ELF-1 (cell line): ENCODE measurements around the gene NPBWR2.

Source experiments
- DNase-seq: peaks from one replicate; pipeline ENCODE4 v3.0.0-alpha.2; 2016; ENCODE audit warnings: low read depth, low spot score

Gene NPBWR2

DNA sequence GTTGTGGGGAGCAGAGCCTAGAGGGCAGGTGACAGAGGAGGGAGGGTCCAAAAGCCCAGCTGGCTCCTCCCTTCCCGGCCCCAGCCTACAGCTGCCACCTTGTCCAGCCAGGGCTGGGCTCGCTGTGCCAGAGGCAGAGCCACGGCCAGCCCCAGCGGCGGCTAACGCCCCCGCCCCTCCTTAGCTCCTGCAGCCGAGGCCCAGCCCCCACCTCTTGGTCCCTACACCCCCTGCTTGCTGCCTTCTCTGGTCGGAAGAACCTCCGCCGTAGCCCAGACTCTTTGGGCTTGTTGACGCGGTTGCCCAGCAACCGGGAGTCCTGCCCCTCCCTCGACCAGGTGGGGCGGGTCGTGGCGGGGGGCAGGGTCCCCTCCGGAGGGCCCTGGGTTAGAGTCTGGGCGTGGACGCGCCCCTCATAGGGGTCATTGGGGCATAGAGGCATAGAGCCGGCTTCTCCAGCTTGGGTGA is 22.6 kb downstream of the NPBWR2 start:
- no peak for DNase-seq

GRCh38 chr20:64083804-64084684 is 23.3 kb downstream of the NPBWR2 start, which contains the start of gene LKAAEAR1:
Gene LKAAEAR1, minus strand, starts transcription at chr20:64084398. Its CDS starts 179 bp downstream, at chr20:64084219.
- DNase-seq: no peak

DNA sequence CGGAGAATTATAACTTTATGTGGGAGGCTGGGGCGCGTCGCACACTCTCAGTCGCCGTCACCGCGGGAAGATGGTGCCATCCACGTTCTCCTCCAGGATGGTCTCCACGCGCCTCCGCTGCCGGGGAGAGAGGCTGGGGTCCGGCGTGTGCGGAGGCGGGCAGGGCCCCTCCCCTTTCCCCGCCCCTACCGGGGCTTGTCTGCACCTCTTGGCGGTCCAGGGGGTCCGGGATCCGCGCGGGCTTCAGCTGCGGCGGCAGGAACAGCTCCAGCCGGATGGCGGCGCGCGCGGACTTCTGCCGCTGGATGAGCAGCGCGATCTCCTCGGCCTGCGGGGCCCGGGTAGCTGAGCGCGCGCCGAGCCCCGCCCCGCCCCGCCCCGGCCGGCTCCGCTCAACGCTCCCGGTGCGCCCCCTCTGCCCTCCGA is 24.0 kb downstream of the NPBWR2 start:
- DNase-seq: peak; percentile 87

- no peak for DNase-seq
Observed at GRCh38 chr20:64082820-64083377, 24.5 kb downstream of the NPBWR2 start.

- no peak for DNase-seq
Observed at GRCh38 chr20:64082126-64082731, 25.1 kb downstream of the NPBWR2 start.

DNA sequence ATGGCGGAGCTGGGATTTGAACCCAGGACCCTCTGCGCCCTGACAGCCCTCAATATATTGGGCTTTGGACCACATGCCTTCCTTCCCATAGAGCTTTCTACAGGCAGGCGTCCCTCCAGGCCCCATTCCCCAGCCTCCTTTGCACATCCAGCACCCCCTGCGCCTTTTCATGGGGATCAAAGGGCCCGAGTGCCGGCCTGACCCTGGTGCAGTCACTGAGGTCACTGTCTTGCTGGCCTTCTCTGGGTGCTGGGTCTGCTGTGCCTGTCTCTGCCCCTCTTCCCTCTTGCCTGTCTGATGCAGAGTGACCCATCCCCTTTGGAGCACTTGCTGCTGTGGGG is 25.8 kb downstream of the NPBWR2 start:
- DNase-seq: no peak

GRCh38 chr20:64080813-64081623 is 26.3 kb downstream of the NPBWR2 start:
- DNase-seq: no peak

DNA sequence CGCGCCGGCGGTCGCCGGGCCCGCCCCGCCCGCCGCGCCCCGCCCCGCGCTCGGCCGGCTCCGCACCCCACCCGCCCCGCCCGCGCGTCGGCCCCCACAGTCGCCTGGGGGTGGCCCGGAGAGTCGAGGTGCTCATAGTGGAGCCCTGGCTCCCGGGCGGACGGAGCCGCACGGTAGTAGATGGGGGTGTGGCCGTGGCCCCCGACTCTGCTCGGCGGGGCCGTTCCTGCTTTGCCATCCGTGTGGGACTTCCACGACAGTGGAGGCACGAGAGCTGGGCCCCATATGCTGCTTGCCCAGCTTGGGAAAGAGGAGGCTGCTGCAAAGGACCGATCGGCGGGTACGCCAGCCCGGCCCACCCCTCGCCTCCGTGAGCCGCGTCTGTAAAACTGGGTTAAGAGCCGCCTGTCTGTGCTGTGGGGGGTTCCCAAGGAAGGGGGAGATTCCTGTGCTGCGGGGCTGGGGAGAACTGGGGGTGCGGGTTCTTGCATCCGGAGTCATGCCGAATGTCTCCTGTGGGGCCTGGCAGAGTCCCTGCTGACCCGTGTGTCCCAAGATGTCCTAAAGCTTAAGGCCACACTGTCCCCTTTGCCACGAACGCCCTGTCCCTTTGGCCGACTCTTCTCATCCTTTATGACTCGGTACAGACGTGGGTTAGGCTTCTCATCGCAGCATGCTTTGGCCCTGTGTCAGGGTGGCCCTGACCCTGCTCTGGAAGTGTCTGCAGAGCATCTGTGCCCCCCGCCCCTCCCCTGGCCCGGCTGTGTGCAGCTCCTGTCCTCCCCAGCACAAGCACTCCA is 27.2 kb downstream of the NPBWR2 start, which contains the start of gene OPRL1:
Gene OPRL1 (plus strand): TSS at position 70 of the 800 bp plus-strand sequence. CDS start 12,639 bp downstream, outside the sequence.
- DNase-seq: no peak

GRCh38 chr20:64079273-64080012 is 27.9 kb downstream of the NPBWR2 start, which contains the start of gene RGS19:
Gene RGS19, minus strand, starts transcription at chr20:64079518. Its CDS starts 2,632 bp downstream, at chr20:64076886.
- DNase-seq: peak; percentile 59

GRCh38 chr20:64078934-64079272 is 28.5 kb downstream of the NPBWR2 start:
- no peak for DNase-seq

DNA sequence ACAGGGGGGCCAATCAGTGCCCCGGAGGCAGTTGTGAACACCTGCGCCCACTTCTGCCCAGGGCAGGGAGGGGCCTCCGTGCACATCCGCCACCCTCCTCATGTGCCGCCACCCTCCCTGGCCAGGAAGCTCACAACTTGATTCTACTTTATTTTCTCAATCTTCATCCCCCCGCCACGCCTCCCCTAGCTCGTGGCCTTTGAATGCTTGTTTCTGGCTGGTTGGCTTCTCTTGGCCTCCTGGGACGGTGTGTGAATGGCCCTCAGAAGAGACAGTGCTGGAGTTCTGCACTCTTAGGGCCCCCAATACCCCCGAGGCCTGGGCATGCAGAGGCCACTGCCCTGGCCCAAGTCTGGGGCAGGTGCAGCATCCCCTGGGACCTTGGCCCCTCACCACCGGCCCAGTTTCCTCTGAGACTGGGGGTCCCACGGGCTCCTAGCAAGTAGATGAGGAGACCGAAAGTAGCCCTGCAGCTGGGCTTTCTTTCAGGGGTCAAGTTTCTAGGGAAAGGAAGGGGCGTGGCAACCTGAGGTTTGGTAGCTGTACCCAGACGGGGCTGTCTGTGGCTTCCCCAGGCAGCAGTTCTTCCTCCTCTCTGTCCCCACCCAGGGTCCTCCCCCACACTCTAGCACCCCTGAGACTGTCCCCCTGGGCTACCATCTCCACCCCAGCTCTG is 29.4 kb downstream of the NPBWR2 start:
- no peak for DNase-seq

GRCh38 chr20:64077541-64077875 is 29.9 kb downstream of the NPBWR2 start:
- no peak for DNase-seq

DNA sequence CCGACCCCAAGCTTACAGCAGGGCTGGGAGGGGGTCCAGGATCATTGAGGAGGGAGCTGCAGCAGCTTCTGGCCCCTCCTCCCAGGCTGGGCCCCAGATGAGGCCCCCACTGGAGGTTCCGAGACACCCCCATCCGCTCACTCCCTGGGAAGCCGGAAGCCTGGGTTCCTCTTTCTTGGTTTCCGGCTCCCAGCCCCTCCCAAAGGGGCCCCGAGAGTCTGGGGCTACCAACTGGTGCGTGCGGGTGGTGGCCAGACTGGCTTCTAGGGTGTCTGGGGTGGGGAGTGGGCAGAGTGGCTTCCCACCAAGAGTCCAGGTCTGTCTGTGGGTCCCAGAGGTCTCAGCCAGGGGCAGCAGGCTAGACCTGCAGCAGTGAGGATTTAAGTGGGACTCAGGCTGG is 30.3 kb downstream of the NPBWR2 start:
- no peak for DNase-seq

DNA sequence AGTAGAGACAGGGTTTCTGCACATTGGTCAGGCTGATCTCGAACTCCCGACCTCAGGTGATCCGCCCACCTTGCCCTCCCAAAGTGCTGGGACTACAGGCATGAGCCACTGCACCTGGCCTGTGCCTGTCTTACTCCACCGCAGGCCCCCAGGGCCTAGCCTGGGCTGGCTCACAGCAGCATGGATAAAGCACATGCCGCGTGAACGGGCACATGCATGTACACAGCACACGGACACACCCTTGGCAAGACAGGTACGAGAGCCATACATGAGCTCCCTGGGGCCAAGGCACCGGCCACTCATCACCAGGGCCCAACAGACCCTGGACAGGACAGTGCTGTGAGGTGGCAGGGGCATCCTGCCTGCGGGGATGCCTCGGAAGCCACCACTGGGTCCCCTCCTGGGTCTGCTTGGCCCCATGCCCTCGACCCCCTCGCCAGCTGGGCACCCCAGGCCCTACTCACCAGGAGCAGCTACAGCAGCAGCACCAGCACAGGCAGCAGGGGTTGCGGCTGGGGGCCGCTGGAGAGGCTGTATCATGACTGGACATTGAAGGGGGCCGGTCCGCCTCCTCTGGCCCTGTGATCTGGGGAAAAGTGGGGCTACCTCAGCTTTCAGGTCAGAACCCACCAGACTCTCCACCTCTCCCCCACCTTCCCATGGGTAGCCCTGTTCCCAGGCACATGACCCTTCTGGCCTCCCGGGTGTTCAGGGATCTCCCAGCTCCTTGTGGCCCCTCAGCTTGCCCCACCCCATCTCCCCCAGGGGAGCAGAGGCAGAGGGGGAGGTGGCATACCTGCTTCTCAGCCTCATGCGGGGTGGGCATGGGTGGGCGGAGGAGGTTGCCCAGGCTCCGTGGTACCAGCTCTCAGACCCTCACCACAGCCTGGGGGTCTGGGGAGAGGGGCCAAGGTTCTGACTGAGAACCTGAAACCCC is 31.0 kb downstream of the NPBWR2 start:
- DNase-seq: no peak

GRCh38 chr20:64075556-64075955 is 31.8 kb downstream of the NPBWR2 start:
- no peak for DNase-seq

DNA sequence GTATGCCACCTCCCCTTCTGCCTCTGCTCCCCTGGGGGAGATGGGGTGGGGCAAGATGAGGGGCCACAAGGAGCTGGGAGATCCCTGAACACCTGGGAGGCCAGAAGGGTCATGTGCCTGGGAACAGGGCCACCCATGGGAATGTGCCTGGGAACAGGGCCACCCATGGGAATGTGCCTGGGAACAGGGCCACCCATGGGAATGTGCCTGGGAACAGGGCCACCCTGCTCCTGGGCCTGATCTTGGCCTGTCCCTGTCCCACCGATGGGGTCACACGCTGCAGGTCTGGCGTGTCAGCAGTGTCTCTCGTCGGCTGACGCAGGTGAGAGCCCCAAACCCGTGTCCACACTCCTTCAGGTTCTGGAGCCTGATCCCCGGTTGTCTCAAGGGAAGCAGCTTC is 32.4 kb downstream of the NPBWR2 start:
- no peak for DNase-seq

- DNase-seq: no peak
Observed at GRCh38 chr20:64074184-64074789, 33.1 kb downstream of the NPBWR2 start.
